Activated T-helper 1 cell treated with anti-CD3 and anti-CD28 coated beads, Interleukin-2, amount 50 U/mL, for 16 hours (primary cell): ENCODE measurements around the gene SMIM36.
"Not testable (repeated sequence)": the region's sequence is repeated elsewhere in the genome, so short reads cannot be mapped to it uniquely, and the experiment has no call there.

ENCODE experiments used
- DNase-seq, 2 donors: peaks; one replicate each; pipeline ENCODE4 v3.0.0-alpha.2; 2020; ENCODE audit warnings: low read depth in 1 of 2, low spot score in 1 of 2

The SMIM36 gene

DNA sequence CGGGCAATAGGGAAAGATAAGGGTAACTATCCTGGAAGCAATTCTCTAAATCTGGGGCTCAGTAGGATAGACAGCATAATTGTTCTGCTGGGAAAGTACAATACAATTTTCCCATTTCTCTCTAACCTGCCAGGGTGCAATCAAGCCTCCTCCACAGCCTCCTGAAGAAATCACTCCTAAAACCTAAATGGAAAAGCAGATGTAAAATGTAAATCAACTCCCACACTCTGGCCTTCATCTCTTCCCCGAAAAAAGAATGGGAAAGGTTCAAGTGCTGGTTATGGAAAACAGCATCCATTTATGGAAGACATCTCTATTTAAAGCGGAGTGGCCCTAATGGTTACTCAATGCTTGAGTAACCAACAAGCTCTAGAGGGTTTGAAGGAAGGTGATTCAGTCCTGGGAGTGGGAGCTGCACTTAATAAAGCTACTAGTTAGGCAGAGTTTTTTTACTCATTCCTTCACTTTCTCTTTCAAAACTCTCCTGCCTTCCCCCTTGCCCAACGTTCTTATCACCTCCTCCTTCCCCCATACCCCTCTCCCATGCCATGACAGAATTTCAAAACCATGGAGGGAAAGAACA, 94.7 kb downstream of the SMIM36 start:
- DNase-seq, result no peak

DNA sequence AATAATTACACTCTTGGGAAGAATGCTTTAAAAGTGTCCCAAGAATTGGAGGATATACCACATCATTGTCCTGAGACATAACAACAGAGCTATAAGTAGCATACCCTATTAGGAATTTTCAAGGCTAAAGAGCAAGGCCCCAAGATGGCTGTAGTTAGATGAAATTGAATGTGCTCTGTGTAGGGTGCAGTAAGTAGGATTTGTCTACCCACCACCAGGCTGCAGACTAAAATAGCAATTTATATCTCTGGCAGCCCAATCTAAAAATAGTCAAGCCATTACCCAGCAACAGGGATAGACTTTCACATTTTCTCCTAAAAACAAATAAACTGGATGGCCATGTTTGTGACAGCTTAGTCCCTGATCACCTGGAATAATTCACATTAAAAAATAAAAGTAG, 95.3 kb downstream of the SMIM36 start:
- no peak for DNase-seq

DNA sequence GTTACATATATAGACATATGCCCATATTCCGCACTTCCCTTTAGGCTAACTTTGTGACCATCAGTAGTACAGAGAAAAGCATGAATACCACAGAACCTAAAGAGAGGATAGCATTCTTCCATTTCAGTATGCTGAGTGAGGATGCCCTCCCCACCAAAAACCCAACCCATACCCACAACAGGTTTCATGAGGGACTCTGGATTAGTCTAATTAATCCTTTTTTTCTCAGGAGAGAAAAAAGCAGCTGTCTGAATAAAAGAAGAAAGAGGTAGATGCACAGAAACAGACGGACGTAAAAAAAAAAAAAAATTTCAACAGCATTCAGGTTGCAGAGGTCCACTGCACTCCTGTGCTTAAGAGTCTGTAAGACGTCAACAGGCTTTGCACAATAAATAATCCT, 96.3 kb downstream of the SMIM36 start:
- DNase-seq, result no peak

DNA sequence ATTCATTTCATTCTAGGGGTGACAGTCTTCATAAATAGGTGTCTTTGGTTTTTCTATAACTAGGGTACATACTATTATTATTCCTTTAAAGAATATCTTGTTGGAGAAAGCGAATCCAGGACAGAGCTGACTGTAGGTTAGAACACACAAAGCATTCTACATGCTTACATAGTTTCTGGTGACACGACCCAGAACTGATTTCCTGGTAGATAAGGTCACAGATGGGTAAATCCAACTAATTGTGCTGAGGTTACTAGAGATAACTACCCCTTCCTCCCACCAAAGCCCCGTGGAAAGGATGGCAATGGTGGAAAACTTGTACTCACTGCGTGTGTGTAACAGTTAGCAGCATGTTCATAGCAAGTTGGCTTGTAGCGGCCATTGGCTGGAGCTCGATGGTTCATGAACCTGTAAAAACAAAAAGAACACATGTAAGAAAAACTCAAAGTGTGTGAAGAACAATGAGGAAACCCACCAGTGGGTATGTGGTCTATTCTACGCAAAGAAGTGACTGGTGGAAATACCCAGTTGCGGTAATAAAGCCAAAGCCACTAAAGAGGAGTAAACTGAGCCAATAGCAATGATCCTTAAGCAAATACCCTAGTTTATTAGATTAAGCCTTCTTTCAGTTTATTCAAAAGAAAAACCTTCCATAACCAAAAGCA, 97.3 kb downstream of the SMIM36 start:
- no peak for DNase-seq

DNA sequence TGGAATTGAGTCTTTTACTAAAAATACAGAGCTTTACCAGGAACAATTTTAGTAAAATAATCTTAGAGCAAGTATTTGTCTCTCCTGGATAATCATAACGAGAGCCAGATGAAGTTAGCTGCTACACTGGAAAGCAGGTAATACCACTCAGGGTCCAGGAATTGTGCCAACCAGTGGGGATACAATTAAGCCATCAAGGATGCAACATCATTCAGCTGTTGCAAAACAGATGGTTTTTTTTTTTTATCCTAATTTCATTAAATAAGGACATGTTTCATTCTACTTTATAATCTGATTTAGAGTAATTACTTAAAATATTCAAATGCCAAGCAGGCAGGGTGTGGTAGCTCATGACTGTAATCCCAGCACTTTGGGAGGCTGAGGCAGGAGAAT, 99.8 kb downstream of the SMIM36 start:
- DNase-seq, result no peak

DNA sequence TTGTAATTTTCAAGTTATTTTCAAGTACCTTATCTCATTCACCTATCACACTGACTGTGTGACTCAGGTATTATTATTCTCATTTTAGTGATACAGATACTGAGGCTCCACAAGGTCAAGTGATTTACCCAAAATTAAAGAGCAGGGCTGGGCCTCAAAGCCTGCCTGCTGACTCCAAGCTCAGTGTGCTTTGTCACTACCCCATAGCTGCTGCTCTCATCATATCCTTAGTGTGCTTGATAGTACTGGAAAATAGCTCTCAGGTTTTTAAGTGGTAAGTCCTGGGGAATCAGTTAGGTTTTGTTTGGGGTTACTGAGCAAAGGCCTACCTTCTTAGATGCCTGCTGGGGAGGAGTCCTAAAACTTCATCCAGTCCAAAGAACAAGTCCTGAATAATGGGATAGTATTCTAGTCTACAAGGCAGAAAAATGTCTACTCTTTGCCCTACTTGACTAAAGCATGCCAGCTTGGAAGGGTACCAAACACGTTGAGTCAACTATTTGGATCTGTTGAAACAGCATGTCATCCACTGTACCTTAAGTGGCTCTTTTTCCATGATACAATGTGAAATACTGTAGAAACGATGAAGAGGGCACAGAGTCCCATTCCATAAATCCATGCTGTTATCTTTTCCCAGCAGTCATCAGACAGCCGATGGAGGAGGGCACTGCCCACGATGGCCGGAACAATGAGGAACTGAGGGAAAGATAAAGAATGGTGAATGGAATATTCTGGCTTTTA, 100.4 kb downstream of the SMIM36 start:
- no peak for DNase-seq

DNA sequence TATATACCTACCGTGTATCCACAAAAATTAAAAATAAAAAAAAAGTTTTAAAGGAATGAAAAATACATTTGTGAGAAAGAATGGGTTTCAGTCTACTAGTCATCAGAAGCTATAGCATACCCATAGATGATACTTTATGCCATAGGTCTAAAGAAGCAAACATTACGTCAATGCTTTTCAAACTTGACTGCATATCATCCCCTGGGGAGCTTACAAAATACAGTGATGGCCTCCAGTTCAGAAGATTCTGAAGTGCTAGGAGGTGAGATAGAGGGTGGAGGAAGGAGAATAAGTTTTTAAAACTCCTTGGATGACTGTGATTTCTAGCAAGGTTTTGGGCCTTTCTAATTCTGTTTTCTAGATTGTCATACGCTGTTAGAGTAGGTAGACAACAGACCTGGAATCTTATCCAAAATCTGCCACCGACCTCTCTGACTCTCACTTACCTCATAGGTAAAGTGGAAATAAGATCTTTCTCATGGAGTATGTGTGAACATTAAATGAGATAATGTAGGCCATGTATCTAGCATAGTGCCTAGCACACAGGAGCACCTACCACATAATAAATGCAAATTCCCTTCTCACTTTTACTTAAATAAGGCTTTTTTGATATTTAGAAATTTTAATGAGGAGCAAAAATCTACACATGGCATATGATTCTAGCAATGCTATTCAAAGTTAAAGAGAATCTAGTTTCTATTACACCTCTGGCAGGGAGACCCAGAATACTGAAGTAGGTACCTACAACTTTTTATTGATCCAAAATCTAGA, 102.0 kb downstream of the SMIM36 start:
- DNase-seq, result no peak

DNA sequence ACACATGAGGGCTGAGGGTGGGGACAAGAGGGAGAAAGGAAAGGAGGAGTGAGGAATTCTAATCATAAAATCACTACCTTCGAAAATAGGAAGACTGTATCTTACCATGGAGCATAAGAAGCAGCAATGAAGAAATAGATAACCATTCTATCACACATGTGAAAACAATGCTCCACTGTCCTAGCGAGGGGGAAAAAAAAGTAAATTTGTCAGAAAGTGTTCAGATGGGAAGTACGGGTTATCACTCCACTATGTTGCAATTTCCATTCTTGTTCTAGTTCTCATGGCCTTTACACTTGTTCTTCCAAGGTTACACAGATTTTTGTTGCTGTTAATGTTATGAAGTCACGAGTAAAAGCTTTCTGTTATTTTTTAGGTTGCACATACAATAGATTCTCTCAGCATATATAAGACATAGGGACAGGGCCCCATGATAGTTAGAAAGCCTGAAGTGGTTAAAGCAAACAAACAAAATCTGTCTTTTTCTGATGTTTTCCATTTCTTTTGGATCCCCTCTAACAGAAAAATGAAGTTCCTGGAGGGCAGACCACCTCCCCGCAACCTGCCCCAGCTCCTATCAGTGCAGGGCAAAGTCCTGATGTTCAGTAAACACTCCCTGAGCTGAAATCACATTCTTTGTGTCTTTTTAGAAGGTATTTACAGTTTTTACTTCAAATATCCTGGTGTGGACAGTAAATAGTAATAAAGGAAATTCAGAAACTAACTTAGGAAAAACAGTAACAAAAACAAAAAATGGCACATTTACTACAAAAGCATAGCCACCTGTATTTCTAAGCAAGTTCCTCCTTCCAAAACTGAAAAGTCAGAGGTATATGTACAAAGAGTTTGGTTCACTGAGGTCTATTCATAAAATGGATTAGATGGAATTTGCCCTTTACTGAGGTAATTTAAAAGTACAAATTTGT, 103.3 kb downstream of the SMIM36 start:
- DNase-seq, result no peak

DNA sequence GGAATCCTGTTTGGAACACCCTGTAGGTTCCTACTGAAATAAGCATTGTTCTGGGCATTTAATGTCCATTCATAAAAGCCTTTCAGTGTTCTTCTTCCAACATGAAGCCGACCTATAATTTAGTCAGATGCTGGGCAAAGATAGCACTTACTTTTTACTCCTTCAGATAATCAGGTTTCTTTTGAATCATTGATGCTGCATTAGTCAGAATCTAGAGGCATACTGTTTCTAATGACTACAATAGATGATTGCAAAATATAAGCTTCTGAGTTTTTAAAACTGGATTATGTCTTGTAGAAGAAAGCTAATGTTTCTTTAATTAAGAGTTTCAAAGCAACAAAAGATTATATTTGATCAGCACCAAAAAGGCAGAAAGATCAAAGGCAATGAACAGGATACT, 105.7 kb downstream of the SMIM36 start:
- DNase-seq, result no peak

DNA sequence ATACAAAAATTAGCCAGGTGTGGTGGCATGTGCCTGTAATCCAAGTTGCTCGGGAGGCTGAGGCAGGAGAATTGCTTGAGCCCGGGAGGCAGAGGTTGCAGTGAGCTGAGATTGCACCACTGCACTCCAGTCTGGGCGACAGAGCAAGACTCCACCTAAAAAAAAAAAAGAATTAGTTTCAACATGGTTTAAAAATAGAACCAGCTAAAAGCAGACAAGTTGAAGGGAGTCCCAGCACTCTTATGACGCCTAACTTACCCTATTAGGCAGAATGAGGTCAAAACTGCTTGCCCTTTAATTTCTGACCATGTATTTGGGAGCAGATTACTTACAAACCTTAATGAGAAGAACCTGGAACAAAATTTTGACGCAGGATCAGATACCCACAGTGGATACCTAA, 107.1 kb downstream of the SMIM36 start:
- not testable (repeated sequence) for DNase-seq

DNA sequence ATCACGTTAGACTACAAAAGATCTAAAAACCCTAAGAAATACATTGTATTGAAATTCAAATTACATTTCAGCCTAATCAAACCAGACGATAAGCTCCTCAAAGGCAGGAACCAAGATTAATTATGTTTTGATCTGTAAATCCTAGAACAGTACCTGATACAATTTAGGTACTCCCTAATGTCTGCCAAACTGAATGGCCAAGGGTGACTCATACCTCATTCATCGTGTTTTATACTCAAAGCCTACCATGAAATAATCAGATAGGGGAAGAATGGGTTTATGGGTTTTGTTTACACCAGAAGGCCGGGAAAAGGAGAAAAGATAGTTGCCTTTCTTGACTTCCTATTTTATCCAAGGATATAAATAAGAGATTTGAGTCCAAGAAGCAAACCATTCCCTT, 108.9 kb downstream of the SMIM36 start:
- DNase-seq, result no peak
